ENCODE measurements around the gene JAG1. TPM values are rescaled to one million over a fixed set of nuclear protein-coding genes. Genes with fewer than 3 reads are reported as not detected.

JAG1 gene
- total RNA-seq, 1 experiment from 2014 or later = 176 TPM

- peak overlapping the region; percentile 97 for H3K9ac ChIP-seq (ENCODE audit: low read length)
- ATAC-seq (peak; percentile 40), DNase-seq (peak; percentile 88)
- peaks cover 31% of the 10 kb centered on the region for H4K20me1 ChIP-seq (ENCODE audit: low read length)
- H3K4me1 ChIP-seq (ENCODE audit: insufficient read depth, low read length) = peaks cover 39% of the 10 kb centered on the region
- POLR2A ChIA-PET (ENCODE audit: unreplicated experiment) = interaction anchor here (0.5 to 1.5 kb wide), 10 partner anchors 31 to 592 kb away, joined by 3 to 7 read pairs (median 4); no protein-coding TSS in a partner anchor
- CTCF ChIA-PET = interaction anchor here (0.5 to 1.6 kb wide), 6 partner anchors 46 to 592 kb away, joined by 3 to 12 read pairs (median 3); no protein-coding TSS in a partner anchor
- peaks cover 54% of the 10 kb centered on the region for H3K79me2 ChIP-seq (ENCODE audit: low read length)
- intact Hi-C loops (cut with micrococcal nuclease) = loop anchor here (1.0 to 10.0 kb wide), 17 partner anchors 32 to 869 kb away; partner anchors contain the start of gene MKKS
- peak overlapping the region; percentile 68 for H2AFZ ChIP-seq (ENCODE audit: low read length)
- peaks cover 25% of the 10 kb centered on the region for H3K36me3 ChIP-seq (ENCODE audit: low read depth, low read length)
- TF ChIP-seq EZH2 (IDR thresholded peaks at IDR 0.05; ENCODE audit: low read length, unreplicated experiment) (no peak), CTCF (conservative IDR thresholded peaks at IDR 0.05; ENCODE audit: low read depth, low read length) (peak; percentile 91)
- H3K4me3 ChIP-seq (ENCODE audit: low read length) = peak overlapping the region; percentile 95
- H3K9me2 ChIP-seq (replicated peaks; ENCODE audit: low read length) = no peaks in the 10 kb centered on the region
- H3K27ac ChIP-seq (ENCODE audit: low read length) = peak overlapping the region; percentile 95
- no peaks in the 10 kb centered on the region for H3K9me3 ChIP-seq (ENCODE audit: low read length)
- no peaks in the 10 kb centered on the region for H3F3A ChIP-seq (ENCODE audit: low read length, unreplicated experiment)
- H3K27me3 ChIP-seq (ENCODE audit: low read length) = no peaks in the 10 kb centered on the region
- peak overlapping the region; percentile 89 for H3K4me2 ChIP-seq (ENCODE audit: low read length)
- BruUV-seq (replicated peaks) = TSS peak; percentile 54
Measured at GRCh38 chr20:10674684-10675449, 1.1 kb upstream of the JAG1 start.

GRCh38 chr20:10673176-10673841 is 490 bp downstream of the JAG1 start:
- TF ChIP-seq EZH2 (IDR thresholded peaks at IDR 0.05; ENCODE audit: low read length, unreplicated experiment) = no peak
- Histone ChIP-seq H3K4me2 (ENCODE audit: low read length) (peak overlapping the region; percentile 89), H3F3A (ENCODE audit: low read length, unreplicated experiment) (no peaks in the 10 kb centered on the region), H3K9ac (ENCODE audit: low read length) (peak overlapping the region; percentile 97), H3K9me2 (replicated peaks; ENCODE audit: low read length) (no peaks in the 10 kb centered on the region), H3K27ac (ENCODE audit: low read length) (peak overlapping the region; percentile 95), H3K4me3 (ENCODE audit: low read length) (peak overlapping the region; percentile 95), H3K79me2 (ENCODE audit: low read length) (peaks cover 70% of the 10 kb centered on the region), H3K36me3 (ENCODE audit: low read depth, low read length) (peaks cover 39% of the 10 kb centered on the region), H3K4me1 (ENCODE audit: insufficient read depth, low read length) (peaks cover 33% of the 10 kb centered on the region), H3K9me3 (ENCODE audit: low read length) (no peaks in the 10 kb centered on the region), H2AFZ (ENCODE audit: low read length) (no peak overlapping the region), H4K20me1 (ENCODE audit: low read length) (peaks cover 45% of the 10 kb centered on the region), H3K27me3 (ENCODE audit: low read length) (no peaks in the 10 kb centered on the region)
- no peak for ATAC-seq
- ChIA-PET POLR2A (ENCODE audit: unreplicated experiment) (interaction anchor here (0.6 to 1.5 kb wide), 10 partner anchors 33 to 534 kb away, joined by 3 to 7 read pairs (median 4); partner anchors contain the start of gene MKKS), CTCF (interaction anchor here (0.6 to 1.3 kb wide), 2 partner anchors 251 to 594 kb away, joined by 3 to 6 read pairs; no protein-coding TSS in a partner anchor)
- DNase-seq = no peak
- no TSS peak for BruUV-seq (replicated peaks)
- intact Hi-C loops (cut with micrococcal nuclease) = loop anchor here (2.0 to 10.0 kb wide), 7 partner anchors 76 to 781 kb away; partner anchors contain the start of gene MKKS

GRCh38 chr20:10672624-10673127 is 1.1 kb downstream of the JAG1 start:
- ChIA-PET CTCF (no interaction called here), POLR2A (ENCODE audit: unreplicated experiment) (no interaction called here)
- intact Hi-C loops (cut with micrococcal nuclease) = loop anchor here (2.0 to 10.0 kb wide), 7 partner anchors 75 to 782 kb away; partner anchors contain the start of gene MKKS
- Histone ChIP-seq H3K4me2 (ENCODE audit: low read length) (peak overlapping the region; percentile 89), H3K27ac (ENCODE audit: low read length) (peak overlapping the region; percentile 95), H3K27me3 (ENCODE audit: low read length) (no peaks in the 10 kb centered on the region), H3K4me1 (ENCODE audit: insufficient read depth, low read length) (peaks cover 33% of the 10 kb centered on the region), H3K9me2 (replicated peaks; ENCODE audit: low read length) (no peaks in the 10 kb centered on the region), H3K79me2 (ENCODE audit: low read length) (peaks cover 76% of the 10 kb centered on the region), H2AFZ (ENCODE audit: low read length) (no peak overlapping the region), H4K20me1 (ENCODE audit: low read length) (peaks cover 52% of the 10 kb centered on the region), H3K4me3 (ENCODE audit: low read length) (peak overlapping the region; percentile 95), H3K9ac (ENCODE audit: low read length) (peak overlapping the region; percentile 97), H3K9me3 (ENCODE audit: low read length) (no peaks in the 10 kb centered on the region), H3F3A (ENCODE audit: low read length, unreplicated experiment) (no peaks in the 10 kb centered on the region), H3K36me3 (ENCODE audit: low read depth, low read length) (peaks cover 45% of the 10 kb centered on the region)
- BruUV-seq (replicated peaks) = TSS peak; percentile 21
- no peak for TF ChIP-seq EZH2phosphoT487 (IDR thresholded peaks at IDR 0.05; ENCODE audit: borderline replicate concordance, low read length)
- TF ChIP-seq EZH2 (IDR thresholded peaks at IDR 0.05; ENCODE audit: low read length, unreplicated experiment) = no peak
- no peak for TF ChIP-seq CTCF (conservative IDR thresholded peaks at IDR 0.05; ENCODE audit: low read depth, low read length)
- DNase-seq = peak; percentile 58
- ATAC-seq = no peak

Data from PC-3 (cell line).